ENCODE measurements around the gene RPS21. TPM values are rescaled to one million over a fixed set of nuclear protein-coding genes. Genes with fewer than 3 reads are reported as not detected.

RPS21 gene
- total RNA-seq, 4 donors from 2014 or later = 819 to 3,701 (median 3,102) TPM

DNA sequence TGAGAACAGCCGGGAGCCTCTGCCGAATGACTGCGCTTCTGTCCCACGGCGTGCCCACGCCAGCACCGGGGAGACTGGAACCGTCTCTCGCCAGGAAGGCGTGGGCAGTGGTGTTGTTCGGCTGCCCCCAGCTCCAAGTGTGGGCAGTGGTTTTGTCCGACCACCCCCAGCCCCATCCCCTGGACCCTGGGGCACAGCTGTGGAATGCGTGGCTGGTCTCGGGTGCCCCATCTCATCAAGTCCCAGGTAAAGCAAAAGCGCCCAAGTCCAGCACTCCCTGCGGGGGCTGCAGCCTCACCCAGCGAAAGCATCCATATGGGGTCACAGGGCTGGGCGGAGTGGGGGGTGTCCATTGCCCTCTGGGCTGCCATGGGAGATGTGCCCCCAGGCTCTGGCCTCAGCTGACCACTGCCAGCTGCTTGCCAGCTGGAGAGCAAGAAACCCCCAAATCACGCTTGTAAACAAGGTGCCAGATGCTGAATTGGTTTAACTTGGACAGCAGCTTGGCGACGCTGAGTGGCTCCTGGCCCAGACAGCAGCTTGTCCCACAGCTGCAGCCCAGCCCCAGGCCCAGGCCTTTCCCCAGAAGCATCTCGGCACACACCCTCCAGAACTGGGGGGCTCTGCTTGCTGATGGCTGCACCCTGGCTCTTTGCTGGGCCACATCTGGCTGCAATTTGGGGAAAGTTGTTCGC is 15.7 kb downstream of the RPS21 start:
- TF ChIP-seq POLR2A (IDR thresholded peaks at IDR 0.05) = no peak
- TF ChIP-seq, protein P1, sequence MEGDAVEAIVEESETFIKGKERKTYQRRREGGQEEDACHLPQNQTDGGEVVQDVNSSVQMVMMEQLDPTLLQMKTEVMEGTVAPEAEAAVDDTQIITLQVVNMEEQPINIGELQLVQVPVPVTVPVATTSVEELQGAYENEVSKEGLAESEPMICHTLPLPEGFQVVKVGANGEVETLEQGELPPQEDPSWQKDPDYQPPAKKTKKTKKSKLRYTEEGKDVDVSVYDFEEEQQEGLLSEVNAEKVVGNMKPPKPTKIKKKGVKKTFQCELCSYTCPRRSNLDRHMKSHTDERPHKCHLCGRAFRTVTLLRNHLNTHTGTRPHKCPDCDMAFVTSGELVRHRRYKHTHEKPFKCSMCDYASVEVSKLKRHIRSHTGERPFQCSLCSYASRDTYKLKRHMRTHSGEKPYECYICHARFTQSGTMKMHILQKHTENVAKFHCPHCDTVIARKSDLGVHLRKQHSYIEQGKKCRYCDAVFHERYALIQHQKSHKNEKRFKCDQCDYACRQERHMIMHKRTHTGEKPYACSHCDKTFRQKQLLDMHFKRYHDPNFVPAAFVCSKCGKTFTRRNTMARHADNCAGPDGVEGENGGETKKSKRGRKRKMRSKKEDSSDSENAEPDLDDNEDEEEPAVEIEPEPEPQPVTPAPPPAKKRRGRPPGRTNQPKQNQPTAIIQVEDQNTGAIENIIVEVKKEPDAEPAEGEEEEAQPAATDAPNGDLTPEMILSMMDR (IDR thresholded peaks at IDR 0.05) = no peak
- DNase-seq = no peak

DNA sequence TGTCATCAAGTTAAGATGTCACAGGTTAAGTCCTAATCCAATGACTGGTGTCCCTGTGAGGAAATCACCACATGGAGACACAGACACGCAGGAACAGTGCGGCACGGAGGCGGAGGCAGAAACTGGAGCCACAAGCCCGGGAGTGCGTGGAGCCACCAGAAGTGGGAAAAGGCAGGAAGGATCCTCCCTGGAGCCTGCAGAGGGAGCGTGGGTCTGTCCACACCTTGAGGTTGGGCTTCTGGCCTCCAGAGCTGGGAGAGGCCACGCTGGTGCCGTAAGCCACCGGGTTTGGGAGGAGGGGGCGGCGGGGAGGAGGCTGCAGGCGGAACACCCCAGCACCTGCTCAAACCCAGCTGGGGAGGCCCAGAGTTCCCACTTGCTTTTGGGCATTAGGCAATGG is 16.4 kb downstream of the RPS21 start:
- 73 to 82% methylated on average over 8 to 9 of the region's 13 CpGs for WGBS, 2 donors
- no peak for DNase-seq
- Histone ChIP-seq H3K9me3 (no peaks in the 10 kb centered on the region), H3K27me3 (no peaks in the 10 kb centered on the region), H3K4me1 (peaks cover 19 to 31% (median 22%) of the 10 kb centered on the region in 3 donors), H3K4me3 (no peak overlapping the region), H3K36me3 (peaks cover 0 to 12% (median 0%) of the 10 kb centered on the region in 3 donors), H3K27ac (no peak overlapping the region)
- TF ChIP-seq, protein P1 (IDR thresholded peaks at IDR 0.05) = no peak
- no peak for TF ChIP-seq POLR2A (IDR thresholded peaks at IDR 0.05)
- intact Hi-C loops (cut with DNase I) = no loop called here

More for the DNA sequence above, 15.7 kb downstream of the RPS21 start:
- Histone ChIP-seq H3K9me3 (no peaks in the 10 kb centered on the region), H3K4me1 (peaks cover 17 to 25% (median 19%) of the 10 kb centered on the region in 3 donors), H3K36me3 (peaks cover 0 to 12% (median 0%) of the 10 kb centered on the region in 3 donors), H3K4me3 (no peak overlapping the region), H3K27ac (no peak overlapping the region), H3K27me3 (no peaks in the 10 kb centered on the region)
- WGBS, 2 donors = 95% methylated on average over 7 of the region's 23 CpGs; no CpG with 5 or more reads in 1 of the 2 donors
- intact Hi-C loops (cut with DNase I) = no loop called here

DNA sequence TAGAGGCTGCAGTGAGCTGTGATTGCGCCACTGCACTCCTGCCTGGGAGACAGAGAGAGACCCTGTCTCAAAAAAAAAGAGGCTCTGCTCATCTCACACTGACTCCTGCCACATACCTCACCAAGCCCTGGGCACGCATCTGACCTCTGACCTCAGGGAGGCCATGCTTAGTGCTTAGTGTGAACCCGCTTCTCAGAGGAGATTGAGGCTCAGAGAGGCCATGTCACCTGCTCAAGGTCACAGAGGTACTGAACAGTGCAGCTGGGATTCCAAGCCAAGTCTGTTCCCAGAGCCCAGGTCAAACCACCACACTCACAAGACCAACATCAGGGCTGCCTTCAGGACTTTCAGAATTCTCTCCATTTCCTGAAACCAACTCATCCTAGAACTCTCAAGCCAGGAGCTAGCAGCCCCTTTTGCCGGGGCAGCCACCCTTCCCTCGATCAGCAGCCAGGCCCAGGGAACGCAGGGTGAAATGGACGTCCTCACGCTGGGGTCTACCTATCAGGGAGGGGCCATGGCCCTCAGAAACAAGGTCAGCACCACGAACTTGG is 17.3 kb downstream of the RPS21 start:
- no peak for DNase-seq
- TF ChIP-seq, protein P1 (IDR thresholded peaks at IDR 0.05) = no peak
- TF ChIP-seq POLR2A (IDR thresholded peaks at IDR 0.05) = no peak
- no peak overlapping the region for H3K27ac ChIP-seq

DNA sequence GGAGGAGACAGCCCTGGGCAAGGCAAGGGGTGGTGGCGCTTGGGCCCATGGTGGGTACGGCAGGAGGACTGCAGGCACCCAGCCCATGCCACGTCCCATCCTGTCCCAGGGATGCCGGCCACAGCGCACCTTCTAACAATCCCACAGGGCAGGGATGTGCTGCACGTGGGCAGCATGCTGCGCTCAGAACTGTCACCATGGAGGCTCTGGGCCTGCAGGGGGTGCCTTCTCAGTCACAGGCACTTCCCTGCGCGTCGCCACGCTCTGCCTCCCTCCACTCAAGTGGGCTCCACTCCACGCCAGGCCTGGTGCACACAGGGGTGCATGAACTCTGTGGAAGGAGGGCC is 17.8 kb downstream of the RPS21 start:
- Histone ChIP-seq H3K27me3 (no peaks in the 10 kb centered on the region), H3K27ac (no peak overlapping the region), H3K4me3 (no peak overlapping the region), H3K9me3 (no peaks in the 10 kb centered on the region), H3K36me3 (peaks cover 0 to 12% (median 0%) of the 10 kb centered on the region in 3 donors), H3K4me1 (peaks cover 21 to 35% (median 22%) of the 10 kb centered on the region in 3 donors)
- intact Hi-C loops (cut with DNase I) = no loop called here
- WGBS, 2 donors = 88 to 98% methylated on average over 7 to 10 of the region's 12 CpGs
- TF ChIP-seq, protein P1 (IDR thresholded peaks at IDR 0.05) = no peak
- TF ChIP-seq POLR2A (IDR thresholded peaks at IDR 0.05) = no peak
- no peak for DNase-seq

More for the DNA sequence above, 17.3 kb downstream of the RPS21 start:
- Histone ChIP-seq H3K9me3 (no peaks in the 10 kb centered on the region), H3K36me3 (peaks cover 0 to 12% (median 0%) of the 10 kb centered on the region in 3 donors), H3K4me3 (no peak overlapping the region), H3K4me1 (peaks cover 19 to 31% (median 22%) of the 10 kb centered on the region in 3 donors), H3K27me3 (no peaks in the 10 kb centered on the region)
- intact Hi-C loops (cut with DNase I) = no loop called here
- WGBS, 2 donors = 95 to 96% methylated on average over 3 to 6 of the region's 9 CpGs
